Glomerular endothelial cell (primary cell): ENCODE data around the gene RSRC1. TPM values are rescaled to one million over a fixed set of nuclear protein-coding genes. Genes with fewer than 3 reads are reported as not detected.
"Not testable (repeated sequence)": the region's sequence is repeated elsewhere in the genome, so short reads cannot be mapped to it uniquely, and the experiment has no call there.

ENCODE experiments used
- DNase-seq: peaks from one replicate; pipeline ENCODE4 v3.0.0-alpha.2; 2011; ENCODE audit warnings: low read depth, low spot score; ENCODE audit errors: extremely low read depth
- total RNA-seq: library from RNA; depleted of rRNA; stranded (reverse); fragments of >200 nt; gene quantifications from 2 replicates; pipeline ENCODE4 v1.2.3, GENCODE V29; 2015

Gene RSRC1
- total RNA-seq, 1 donor from 2014 or later = 26.9 TPM

GRCh38 chr3:158381262-158381868, 271.5 kb downstream of the RSRC1 start:
- DNase-seq = no peak

GRCh38 chr3:158382479-158382878, 272.6 kb downstream of the RSRC1 start:
- DNase-seq = no peak

- DNase-seq = no peak
These were observed 274.1 kb downstream of the RSRC1 start for GRCh38 chr3:158384019-158384418.

GRCh38 chr3:158395421-158395820, 285.5 kb downstream of the RSRC1 start:
- DNase-seq = no peak

- no peak for DNase-seq
These were observed 292.7 kb downstream of the RSRC1 start for GRCh38 chr3:158402590-158402989.

GRCh38 chr3:158403013-158403412, 293.1 kb downstream of the RSRC1 start:
- no peak for DNase-seq

GRCh38 chr3:158404131-158404718, 294.3 kb downstream of the RSRC1 start:
- DNase-seq = no peak

GRCh38 chr3:158405507-158405906, 295.6 kb downstream of the RSRC1 start:
- DNase-seq = no peak

GRCh38 chr3:158407844-158408517, 298.1 kb downstream of the RSRC1 start:
- no peak for DNase-seq

- DNase-seq = not testable (repeated sequence)
These were observed 298.6 kb downstream of the RSRC1 start for GRCh38 chr3:158408518-158408897.

- DNase-seq = no peak
These were observed 308.1 kb downstream of the RSRC1 start for GRCh38 chr3:158418035-158418434.

GRCh38 chr3:158419820-158420653, 310.1 kb downstream of the RSRC1 start:
- DNase-seq = no peak

GRCh38 chr3:158420654-158421396, 310.9 kb downstream of the RSRC1 start:
- DNase-seq = no peak

GRCh38 chr3:158430448-158430847, 320.6 kb downstream of the RSRC1 start:
- no peak for DNase-seq

- no peak for DNase-seq
These were observed 321.1 kb downstream of the RSRC1 start for GRCh38 chr3:158430968-158431367.

GRCh38 chr3:158431829-158432228, 321.9 kb downstream of the RSRC1 start:
- DNase-seq = no peak

- DNase-seq = peak; percentile 55
These were observed 324.6 kb downstream of the RSRC1 start for GRCh38 chr3:158434412-158435038.

- DNase-seq = no peak
These were observed 333.7 kb downstream of the RSRC1 start for GRCh38 chr3:158443632-158444031.

GRCh38 chr3:158447408-158447807, 337.5 kb downstream of the RSRC1 start:
- DNase-seq = no peak

- DNase-seq = no peak
These were observed 341.6 kb downstream of the RSRC1 start for GRCh38 chr3:158451405-158452055.
